ENCODE data around the gene AP2B1.
"Not testable (repeated sequence)": the region's sequence is repeated elsewhere in the genome, so short reads cannot be mapped to it uniquely, and the experiment has no call there.

Gene AP2B1

DNA sequence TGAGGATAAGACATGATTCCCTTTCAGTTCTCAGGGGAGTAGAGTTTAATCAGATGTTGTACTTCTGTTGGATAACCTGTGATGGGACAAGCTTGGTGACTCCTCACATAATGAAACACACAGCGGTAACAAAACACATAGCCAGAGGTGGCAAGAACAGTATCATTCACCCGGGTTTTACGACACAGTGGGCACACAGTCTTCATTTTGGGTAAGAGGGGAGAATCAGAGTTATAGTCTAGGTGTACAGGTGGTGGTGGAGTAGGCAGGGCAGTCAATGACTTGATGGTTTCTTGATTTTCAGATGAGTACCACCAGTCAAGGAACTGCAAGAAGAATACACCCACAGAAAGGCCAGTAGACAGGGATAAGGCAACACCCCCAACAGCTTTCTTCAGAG lies 11.4 kb upstream of the AP2B1 start:
- no peak for DNase-seq (ENCODE audit: low read depth in 2 of 2, low spot score in 1 of 2)

DNA sequence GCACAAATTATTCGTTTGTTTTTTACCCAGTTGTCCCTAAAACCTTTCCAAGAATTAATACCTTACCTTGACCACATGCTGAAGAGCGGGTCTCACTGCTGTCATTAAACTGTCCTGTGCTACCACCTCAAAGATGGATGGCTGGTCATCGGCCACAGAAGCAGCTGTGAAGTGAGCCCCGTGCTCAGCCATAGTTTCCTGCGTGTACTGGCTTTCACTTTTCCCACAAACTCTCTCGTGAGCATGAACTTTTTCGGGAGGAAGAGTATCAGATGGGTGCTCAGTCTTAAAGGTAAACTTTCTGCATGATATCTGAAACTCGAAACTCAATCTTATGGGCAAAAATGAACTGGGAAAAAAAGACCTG lies 9.3 kb upstream of the AP2B1 start:
- DNase-seq (ENCODE audit: low read depth in 2 of 2, low spot score in 1 of 2) = no peak

DNA sequence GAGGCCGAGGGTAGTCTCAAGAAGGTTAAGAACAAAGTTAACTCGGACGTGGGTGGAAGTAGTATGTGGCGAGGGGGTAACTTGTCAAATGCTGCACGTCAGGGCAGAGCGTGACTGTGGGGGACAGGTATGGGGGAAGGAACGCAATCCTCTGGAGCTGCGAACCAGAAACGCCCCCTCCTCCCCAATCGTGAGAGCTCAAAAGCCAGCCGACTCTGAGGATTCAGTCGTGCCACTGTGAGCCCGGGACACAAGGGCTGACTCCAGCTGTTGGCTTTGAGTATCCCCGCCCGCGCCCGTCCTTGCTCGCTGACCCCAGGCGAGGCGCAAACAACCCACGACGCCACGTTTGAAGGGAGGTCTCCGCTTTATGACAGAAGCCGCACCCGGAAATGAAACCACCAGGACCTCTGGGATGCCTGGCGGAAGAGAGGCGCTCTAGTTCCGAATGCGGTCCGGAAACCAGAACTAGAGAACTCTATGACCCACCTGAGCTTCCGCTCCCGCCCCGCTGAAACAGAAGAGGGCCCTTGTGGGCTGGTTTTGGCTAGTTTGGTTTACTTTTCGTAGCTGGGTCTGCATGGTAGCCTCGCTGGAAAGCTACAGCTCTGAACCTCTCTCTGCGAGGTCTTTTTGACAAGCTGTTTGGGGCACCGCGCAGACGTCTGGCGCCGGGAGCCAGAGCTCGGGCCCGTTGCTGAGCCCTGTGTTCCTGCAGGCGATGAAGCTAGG lies 8.8 kb upstream of the AP2B1 start, which contains the start of gene PEX12:
TSS of gene PEX12 (minus strand) at position 375 of the 732 bp plus-strand sequence. CDS start 550 bp downstream, outside the sequence.
- DNase-seq (ENCODE audit: low read depth in 2 of 2, low spot score in 1 of 2) = peak; percentile 66 to 78

DNA sequence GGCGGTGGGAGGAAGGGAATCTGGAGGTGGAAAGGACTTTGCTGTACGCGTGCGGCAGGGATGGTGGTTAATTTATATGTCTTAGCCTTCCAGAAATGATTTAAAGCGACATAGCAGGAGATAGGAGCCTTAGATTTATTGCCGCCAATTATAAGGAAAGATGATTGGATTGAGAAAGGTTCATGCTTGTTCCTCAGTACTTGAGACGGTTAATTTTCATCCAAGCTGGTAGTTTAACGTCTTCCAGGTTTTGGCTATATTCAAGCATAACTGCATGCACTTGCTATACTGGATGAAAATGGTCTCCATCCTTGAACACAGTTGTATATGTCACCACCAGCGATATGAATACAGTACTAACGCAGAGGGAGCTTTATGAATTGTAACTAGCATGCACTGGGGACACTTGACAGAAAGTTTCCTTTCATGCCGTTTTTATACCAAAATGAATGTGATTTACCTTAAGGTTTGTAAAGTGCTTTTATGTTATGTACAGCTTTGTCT lies 8.1 kb upstream of the AP2B1 start:
- DNase-seq (ENCODE audit: low read depth in 2 of 2, low spot score in 1 of 2) = no peak

DNA sequence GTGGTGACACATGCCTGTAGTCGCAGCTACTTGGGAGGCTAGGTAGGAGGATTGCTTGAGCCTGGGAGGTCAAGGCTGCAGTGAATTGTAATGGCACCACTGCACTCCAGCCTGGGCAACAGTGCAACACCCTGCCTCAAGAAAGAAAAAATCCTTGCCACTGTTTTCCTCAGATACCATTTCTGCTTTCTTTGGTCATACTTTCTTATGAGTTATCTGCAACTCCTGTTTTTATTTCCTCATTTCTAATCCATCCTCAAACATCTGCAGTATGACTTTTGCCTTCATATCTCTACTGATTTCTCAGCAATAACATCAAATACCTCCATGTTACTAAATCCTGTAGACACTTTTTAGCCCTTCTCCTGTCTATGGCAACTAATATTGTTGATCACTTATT lies 3.1 kb upstream of the AP2B1 start:
- no peak for DNase-seq (ENCODE audit: low read depth in 2 of 2, low spot score in 1 of 2)

DNA sequence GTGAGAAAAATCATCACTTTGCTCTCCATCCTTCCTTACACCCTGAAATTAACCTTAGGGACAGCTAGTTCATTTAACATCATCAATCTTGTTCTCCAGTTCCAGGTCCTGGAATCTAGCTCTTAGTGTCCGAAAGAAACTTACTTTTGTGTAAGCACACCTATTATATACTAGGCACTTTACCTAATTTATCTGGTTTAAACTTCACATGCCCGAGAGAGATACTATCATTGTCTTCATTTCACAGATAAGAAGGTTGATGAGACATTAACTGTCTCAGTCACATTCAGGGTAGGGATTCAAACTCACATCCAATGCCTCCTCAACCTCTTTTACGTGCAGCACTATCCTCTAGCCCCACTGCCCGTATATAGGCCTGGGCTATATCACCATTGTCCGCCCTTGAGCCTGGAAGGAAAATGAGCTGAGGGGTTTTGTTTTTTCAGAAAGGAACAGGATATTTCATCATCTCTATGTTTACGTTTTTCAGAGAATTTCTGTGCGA lies 501 bp upstream of the AP2B1 start:
- DNase-seq (ENCODE audit: low read depth in 2 of 2, low spot score in 1 of 2) = no peak

DNA sequence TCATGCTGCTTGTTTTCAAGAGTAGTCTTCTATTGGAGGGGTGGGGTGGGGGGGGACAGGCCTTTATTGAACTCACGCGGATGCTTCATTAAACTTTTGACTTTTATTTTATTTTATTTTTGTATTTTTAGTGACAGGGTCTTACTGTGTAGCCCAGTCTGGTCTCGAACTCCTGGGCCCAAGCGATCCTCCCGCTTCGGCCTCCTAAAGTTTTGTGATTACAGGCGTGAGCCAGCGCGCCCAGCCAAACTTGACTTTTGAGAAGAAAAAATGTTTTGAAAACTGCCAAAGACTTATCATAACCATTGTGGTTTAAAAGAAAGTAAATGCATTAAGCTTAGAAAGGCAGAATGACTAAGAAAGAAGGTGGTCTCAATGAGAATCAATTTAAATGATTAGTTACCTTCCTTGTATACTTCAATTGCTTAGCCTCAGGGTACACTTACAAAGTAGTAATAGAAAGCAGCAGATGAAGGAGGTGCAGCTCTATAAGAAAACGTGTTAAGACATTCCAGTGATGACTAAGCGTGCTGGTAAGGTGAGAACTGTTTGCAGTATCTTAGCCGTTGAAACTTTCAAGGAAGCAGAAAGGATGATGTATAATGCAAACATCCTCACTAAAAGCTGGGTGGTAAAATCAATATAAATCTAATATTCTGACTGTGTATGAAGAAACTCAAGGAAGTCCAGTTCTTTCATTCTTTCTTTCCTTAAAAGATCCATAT lies 1.2 kb downstream of the AP2B1 start:
- DNase-seq (ENCODE audit: low read depth in 2 of 2, low spot score in 1 of 2) = no peak

DNA sequence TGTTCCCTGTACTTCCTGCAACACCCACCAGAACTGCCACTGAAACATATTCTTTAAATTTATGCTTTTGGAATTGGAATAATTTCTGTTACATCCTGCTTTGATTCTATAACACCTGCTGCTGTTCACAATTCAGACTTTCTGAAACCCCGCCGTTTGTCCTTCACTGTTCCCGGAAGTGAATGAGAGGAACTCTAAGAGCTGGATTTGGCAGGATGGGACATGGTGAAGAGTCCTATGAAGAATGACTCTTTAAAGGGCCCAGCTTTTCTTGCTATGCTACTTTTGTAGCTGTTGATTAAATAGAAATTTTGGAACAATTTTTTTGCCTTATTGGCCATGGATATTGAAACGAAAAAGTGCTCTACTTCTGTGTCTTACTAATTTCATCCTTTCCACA lies 8.9 kb downstream of the AP2B1 start:
- no peak for DNase-seq (ENCODE audit: low read depth in 2 of 2, low spot score in 1 of 2)

DNA sequence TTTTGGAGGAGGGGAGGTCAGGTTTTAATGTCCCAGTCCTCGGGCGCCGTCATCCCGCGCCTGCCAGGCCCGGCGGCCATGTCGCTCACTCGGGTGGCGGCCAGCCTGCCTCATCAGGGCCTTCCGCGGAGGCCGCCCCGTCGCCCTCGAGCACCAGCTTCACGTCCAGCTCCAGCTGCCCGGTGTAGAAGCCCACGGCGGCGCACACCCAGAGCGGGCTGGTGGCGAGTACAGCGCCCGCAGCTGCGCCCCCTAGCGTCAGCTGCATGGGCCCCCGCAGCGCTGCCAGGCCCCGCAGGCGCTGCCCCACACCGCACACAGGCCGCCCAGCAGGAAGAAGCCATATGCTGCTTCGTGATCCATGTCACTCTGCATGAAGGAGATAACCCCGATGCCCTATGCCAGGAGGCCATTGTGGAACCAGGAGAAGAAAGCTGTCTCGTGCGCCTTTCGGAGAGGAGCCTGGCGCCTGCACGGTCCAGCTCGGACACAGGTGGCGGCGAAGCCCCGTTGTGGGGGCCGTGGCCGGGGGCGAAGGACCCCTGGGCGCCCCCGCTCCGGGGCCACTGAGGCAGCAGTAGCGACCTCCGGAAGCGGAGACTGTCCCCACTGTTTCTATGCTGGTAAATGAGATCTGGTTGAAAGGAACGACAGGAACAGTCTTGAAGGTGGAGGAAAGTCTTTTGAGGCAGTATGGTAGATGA lies 9.6 kb downstream of the AP2B1 start:
- DNase-seq (ENCODE audit: low read depth in 2 of 2, low spot score in 1 of 2) = no peak

DNA sequence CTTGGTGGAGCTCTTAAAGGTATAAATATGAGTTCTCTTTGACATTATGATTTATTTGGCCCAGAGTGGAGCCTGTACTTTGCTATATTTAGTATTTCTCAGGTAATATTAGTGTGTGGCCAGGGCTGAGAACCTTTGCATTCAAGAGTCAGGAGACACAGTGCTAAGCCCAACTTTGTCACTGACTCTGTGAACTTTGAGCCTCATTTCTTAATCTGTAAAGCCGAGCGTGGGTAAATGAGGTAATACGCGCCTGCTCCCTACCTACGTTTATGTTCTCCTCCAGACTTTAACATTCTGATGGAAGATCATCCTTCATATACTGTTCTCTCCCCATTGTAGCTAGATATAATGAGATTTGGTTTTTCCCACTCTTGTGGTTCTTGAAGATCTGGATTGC lies 10.5 kb downstream of the AP2B1 start:
- no peak for DNase-seq (ENCODE audit: low read depth in 2 of 2, low spot score in 1 of 2)

DNA sequence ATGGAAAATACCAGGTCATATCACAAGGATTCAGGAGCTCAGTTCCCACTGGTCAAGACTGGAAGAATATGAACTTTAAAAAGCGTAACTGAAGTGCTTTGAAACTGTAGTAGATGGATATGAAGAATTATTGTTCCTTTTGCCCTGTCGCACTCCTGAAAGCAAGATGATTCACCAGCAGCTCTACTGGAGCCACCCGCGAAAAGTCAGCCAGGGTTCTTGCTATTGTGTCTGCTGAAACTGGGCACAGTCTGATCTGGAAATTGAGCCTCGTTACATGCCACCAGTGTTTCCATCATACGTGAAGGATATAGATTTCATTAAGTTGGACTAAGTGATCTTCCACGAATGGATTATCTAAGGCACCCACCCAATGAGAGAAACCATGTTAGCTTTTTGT lies 16.6 kb downstream of the AP2B1 start:
- no peak for DNase-seq (ENCODE audit: low read depth in 2 of 2, low spot score in 1 of 2)

DNA sequence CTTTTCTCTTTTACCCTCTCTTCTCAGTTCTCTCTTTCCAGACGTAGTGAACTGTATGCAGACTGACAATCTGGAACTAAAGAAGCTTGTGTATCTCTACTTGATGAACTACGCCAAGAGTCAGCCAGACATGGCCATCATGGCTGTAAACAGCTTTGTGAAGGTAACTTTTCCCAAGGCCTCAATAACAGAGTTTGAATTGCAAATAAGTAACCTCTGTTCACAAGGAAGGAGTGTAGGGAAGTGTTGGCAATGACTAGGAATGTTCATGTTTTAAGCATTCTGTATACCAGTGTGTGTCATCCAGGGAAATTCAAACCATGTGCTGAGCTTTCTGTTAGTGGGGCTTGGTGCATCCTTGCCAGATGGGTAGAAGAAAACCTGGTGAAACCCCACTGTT lies 18.6 kb downstream of the AP2B1 start:
- no peak for DNase-seq (ENCODE audit: low read depth in 2 of 2, low spot score in 1 of 2)

DNA sequence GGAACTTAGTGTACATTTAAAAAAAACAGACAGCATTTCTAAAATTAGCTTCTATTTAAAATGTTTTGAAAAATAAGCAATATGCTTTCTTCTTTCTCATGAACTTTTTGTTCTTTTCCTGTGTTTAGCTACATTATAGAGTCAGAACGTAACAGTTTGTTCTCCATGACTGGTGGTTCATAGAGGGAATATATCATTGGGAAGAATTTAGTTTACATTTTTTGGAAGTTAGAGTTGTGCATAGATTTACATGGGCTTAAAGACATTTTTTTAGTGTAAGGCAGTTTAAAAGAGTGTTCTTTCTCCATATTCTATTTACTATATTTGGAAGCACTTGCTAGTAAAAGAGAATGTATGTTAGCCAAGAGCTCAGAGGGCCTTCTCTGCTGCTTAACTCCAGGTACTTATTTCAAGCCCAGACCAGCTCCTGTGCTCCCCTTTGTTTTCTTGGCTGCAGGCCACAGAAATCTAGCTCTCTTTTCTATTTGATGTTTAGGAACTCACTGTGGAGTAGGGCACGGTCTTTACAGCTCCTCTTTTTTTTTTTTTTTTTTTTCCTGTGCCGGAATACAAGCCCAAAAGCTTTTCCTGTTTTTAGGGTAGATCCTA lies 20.2 kb downstream of the AP2B1 start:
- no peak for DNase-seq (ENCODE audit: low read depth in 2 of 2, low spot score in 1 of 2)

DNA sequence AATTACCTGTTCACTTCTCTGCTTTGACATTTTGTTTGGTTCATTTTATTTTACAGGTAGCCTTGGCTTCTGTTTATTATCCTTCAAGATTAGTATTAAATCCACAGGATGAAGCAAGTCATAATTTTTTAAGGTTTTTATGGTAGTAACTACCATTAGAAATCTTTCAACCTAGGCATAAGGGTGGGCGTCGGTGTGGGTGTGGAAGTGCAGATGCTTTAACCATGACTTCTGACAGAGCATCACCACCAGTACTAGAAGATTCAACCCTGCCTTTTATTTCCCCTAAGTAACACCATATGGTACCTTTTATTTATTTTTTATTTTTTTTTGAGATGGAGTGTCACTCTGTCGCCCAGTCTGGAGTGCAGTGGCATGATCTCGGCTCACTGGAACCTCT lies 22.7 kb downstream of the AP2B1 start:
- DNase-seq (ENCODE audit: low read depth in 2 of 2, low spot score in 1 of 2) = no peak

DNA sequence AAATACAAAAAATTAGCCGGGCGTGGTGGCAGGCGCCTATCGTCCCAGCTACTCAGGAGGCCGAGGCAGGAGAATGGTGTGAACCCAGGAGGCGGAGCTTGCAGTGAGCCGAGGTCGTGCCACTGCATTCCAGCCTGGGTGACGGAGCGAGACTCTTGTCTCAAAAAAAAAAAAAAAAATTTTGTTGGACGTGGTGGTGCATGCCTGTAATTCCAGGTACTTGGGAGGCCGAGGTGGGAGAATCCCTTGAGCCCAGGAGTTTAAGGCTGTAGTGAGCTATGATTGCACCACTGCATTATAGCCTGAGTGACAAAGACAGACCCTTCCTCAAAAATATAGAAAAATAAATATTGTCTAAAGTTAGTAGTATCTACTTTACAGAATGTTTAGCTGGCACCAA lies 23.6 kb downstream of the AP2B1 start:
- not testable (repeated sequence) for DNase-seq (ENCODE audit: low read depth in 2 of 2, low spot score in 1 of 2)

DNA sequence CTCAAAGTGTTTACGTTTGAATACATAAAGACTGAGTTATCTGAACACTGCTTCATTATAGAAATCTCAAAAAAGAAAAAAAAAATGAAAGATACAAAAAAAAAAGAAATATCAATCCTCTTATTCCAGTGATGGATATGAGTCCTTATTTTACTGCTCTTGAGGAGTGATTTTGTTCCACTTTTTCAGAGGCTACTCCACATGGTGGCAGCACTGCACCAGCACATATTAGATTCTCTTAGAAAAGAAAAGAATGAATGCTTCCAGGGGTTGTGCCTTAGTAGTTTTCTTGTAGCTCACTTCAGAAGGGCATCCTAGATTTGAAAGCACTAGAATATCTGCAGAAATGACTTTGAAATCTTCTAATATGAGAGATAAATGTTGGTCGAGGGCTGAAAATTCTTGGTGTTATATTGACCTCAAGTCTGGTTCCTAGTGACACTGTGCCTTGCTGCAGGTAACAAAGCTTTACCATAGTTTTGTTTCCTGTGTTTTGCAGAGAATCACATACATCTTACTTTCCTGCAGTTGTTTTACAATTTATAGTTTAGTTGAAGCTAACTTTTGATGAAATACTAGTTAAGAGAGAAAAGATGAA lies 25.9 kb downstream of the AP2B1 start:
- no peak for DNase-seq (ENCODE audit: low read depth in 2 of 2, low spot score in 1 of 2)

DNA sequence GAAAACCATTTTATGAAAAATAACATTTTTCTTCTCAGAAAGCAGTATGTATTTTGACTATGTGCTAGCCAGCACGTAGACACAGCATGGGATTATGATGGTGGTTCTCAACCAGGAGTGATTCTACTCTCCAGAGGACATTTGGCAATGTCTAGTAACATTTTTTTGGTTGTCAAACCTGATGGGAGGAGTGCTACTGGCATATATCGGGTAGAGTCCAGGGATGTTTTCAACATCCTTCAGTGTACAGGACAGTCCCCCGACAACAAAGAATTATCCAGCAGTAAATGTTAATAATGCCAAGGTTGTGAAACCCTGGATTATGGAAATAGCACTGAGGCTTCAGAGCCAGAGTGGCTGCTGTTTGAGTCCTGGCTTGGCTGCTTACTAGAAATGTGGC lies 27.7 kb downstream of the AP2B1 start:
- DNase-seq (ENCODE audit: low read depth in 2 of 2, low spot score in 1 of 2) = no peak

DNA sequence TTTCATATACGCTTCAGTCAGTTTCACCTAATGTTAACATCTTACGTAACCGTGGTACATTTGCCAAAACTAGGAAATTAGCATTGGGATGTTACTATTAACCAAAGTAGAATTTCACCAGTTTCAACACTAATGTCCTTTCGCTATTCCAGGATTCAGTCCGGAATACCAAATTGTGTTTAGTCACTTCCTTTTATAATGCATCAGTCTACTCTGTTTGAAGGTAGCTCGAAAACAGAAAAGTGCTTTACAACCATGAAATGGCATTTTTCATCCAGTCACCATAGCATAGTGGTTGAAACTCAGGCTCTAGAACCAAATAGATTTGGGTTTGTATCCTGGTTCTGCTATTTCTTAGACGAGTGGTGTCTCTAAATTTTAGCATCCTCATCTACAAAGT lies 29.4 kb downstream of the AP2B1 start:
- DNase-seq (ENCODE audit: low read depth in 2 of 2, low spot score in 1 of 2) = no peak

DNA sequence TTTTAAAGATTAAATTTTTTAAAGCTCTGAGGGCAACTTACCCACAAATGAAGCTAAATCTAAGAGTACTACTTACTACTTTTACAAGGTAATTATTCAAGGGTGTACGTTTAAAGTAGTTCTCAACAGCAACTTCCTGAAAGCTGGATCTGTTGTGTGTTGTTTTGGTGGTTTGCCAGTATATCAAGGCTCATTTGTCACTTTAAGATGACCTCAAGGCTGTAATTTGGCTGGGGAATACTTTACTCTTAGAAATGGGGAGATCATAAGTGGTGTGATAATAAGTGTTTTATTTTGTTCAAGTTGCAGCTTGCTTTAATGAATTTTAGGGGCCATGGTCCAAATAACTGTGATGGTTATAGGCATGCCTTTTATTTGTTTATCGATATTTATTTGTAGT lies 30.4 kb downstream of the AP2B1 start:
- DNase-seq (ENCODE audit: low read depth in 2 of 2, low spot score in 1 of 2) = no peak

DNA sequence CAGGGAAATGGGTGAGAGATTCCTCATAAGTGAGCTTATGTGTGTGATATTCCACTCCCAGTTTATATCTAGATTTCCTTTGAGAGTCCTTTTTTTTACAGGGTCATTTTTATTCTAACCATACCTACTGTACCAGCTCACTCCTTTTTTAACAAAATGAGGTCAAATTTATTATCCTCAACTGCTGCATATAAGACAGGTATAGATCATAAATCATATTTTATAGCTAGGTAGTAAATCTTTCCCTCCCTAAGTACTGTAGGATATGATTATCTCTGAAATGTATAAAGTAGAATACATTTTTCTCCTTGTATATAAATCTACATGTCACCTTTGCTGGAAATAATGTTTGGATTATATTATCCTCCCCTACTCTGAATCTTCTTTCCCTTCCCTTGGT lies 31.5 kb downstream of the AP2B1 start:
- DNase-seq (ENCODE audit: low read depth in 2 of 2, low spot score in 1 of 2) = no peak

DNA sequence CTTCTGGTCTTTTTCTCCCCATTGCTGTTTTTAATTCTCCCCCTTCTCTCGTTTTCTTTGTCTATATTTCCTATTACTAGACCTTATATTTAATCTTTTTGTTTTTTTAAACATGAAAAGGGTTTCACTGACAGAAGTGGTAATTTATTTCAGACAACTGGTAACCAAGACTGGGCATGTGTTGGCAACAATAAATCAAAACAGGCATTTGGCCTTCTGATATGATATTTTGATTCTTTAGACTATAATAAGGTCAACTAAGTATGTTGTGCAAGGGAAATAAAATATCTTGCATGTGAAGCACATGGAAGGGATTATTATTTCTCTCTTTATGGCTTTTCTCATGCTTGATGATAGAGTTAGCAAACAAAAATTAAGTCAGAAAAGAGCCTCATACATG lies 34.6 kb downstream of the AP2B1 start:
- DNase-seq (ENCODE audit: low read depth in 2 of 2, low spot score in 1 of 2) = no peak

Measured in stimulated activated CD8-positive, alpha-beta memory T cell treated with anti-CD3 and anti-CD28 coated beads, Interleukin-4, amount 100 ng/mL, for 1 hour (primary cell).